GM18951 (cell line): ENCODE results near the gene LRMDA.

Source experiments
- POLR2A ChIP-seq: IDR thresholded peaks from 4 replicates; pipeline ENCODE4 v1.6.1; 2011; ENCODE audit warnings: mild to moderate bottlenecking; ENCODE audit not compliant: insufficient read length, insufficient read depth; ENCODE audit errors: extremely low read depth
- in situ Hi-C: fragments of 300-500 bp; cut with MboI; formaldehyde crosslinking; loops from one replicate; pipeline ENCODE4 v1.12.0; 2022; ENCODE audit warnings: low sequenced_read_pairs, mixed read lengths, inconsistent platforms; ENCODE audit not compliant: unreplicated experiment

The LRMDA gene

GRCh38 chr10:76082232-76082631 is 650.8 kb downstream of the LRMDA start:
- TF ChIP-seq POLR2A = no peak
- in situ Hi-C loops = no loop called here

GRCh38 chr10:76082956-76083355 is 651.5 kb downstream of the LRMDA start:
- in situ Hi-C loops = no loop called here
- no peak for TF ChIP-seq POLR2A

GRCh38 chr10:76085002-76085816 is 653.8 kb downstream of the LRMDA start:
- TF ChIP-seq POLR2A = no peak
- in situ Hi-C loops = no loop called here

GRCh38 chr10:76085817-76086167 is 654.4 kb downstream of the LRMDA start:
- in situ Hi-C loops = no loop called here
- no peak for TF ChIP-seq POLR2A

- TF ChIP-seq POLR2A = no peak
Measured at GRCh38 chr10:76086170-76086760, 654.8 kb downstream of the LRMDA start.

GRCh38 chr10:76086761-76087639 is 655.6 kb downstream of the LRMDA start:
- no peak for TF ChIP-seq POLR2A
- in situ Hi-C loops = no loop called here

More at GRCh38 chr10:76086170-76086760, 654.8 kb downstream of the LRMDA start:
- in situ Hi-C loops = no loop called here

- no peak for TF ChIP-seq POLR2A
- in situ Hi-C loops = no loop called here
Measured at GRCh38 chr10:76088008-76088407, 656.6 kb downstream of the LRMDA start.

GRCh38 chr10:76088980-76089379 is 657.6 kb downstream of the LRMDA start:
- in situ Hi-C loops = no loop called here
- TF ChIP-seq POLR2A = no peak

- TF ChIP-seq POLR2A = no peak
- in situ Hi-C loops = no loop called here
Measured at GRCh38 chr10:76089556-76090180, 658.2 kb downstream of the LRMDA start.

- in situ Hi-C loops = no loop called here
- no peak for TF ChIP-seq POLR2A
Measured at GRCh38 chr10:76091926-76092325, 660.5 kb downstream of the LRMDA start.

GRCh38 chr10:76106611-76107010 is 675.2 kb downstream of the LRMDA start:
- no peak for TF ChIP-seq POLR2A
- in situ Hi-C loops = no loop called here

- TF ChIP-seq POLR2A = no peak
- in situ Hi-C loops = no loop called here
Measured at GRCh38 chr10:76108563-76109359, 677.3 kb downstream of the LRMDA start.
